ENCODE data around the gene AMIGO2.
"Not testable (repeated sequence)": the region's sequence is repeated elsewhere in the genome, so short reads cannot be mapped to it uniquely, and the experiment has no call there.

The AMIGO2 gene, protein sequence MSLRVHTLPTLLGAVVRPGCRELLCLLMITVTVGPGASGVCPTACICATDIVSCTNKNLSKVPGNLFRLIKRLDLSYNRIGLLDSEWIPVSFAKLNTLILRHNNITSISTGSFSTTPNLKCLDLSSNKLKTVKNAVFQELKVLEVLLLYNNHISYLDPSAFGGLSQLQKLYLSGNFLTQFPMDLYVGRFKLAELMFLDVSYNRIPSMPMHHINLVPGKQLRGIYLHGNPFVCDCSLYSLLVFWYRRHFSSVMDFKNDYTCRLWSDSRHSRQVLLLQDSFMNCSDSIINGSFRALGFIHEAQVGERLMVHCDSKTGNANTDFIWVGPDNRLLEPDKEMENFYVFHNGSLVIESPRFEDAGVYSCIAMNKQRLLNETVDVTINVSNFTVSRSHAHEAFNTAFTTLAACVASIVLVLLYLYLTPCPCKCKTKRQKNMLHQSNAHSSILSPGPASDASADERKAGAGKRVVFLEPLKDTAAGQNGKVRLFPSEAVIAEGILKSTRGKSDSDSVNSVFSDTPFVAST

DNA sequence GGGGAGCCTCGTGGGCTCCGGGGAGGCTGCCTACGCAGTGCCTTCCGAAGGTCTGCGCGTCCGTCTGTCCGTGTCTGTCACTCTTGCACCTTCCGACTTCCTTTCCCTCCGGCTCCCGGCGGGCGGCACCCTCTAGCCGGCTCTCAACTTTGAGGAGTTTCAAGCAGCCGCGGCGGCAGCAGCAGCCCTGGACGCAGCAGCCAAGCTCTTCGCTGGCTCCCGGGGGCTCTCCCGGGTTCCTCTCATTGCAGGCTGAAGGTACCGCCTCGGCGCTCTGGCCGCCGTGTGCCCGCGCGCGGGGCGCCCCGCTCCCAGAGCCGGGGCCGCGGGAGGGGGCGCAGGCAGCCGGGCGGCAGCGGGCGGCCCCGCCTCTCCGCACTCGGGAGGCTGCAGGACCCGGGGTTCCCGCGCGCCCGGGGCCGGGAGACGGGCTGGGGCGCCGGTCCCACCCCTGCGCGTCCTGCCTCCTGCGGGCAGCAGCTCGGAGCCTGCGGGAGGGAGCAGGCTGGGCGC is at the start of gene AMIGO2, which contains the start of gene PCED1B:
Gene AMIGO2, minus strand, starts transcription at position 492 of the 513 bp plus-strand sequence. CDS start 957 bp downstream, outside the sequence.
Gene PCED1B, plus strand, starts transcription at position 154 of the 513 bp plus-strand sequence. CDS start 155,443 bp downstream, outside the sequence.
- DNase-seq: peak; percentile 84

DNA sequence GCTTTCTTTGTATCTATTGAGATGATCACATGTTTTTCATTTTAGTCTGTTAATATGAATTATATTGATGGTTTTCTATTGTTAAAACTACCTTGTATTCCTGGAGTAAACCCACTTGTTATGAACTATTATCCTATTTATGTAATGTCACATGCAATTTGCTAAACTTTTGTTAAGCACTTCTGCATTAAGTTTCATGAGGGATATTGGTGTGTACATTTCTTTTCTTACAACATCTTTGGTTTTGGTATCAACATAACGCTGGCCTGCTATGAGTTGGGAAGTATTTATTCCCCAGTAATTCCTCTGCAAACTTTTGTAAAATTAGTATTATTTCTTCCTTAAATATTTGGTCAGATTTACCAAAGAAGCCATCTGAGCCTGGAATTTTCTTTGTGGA is 46.5 kb upstream of the AMIGO2 start:
- DNase-seq: no peak

DNA sequence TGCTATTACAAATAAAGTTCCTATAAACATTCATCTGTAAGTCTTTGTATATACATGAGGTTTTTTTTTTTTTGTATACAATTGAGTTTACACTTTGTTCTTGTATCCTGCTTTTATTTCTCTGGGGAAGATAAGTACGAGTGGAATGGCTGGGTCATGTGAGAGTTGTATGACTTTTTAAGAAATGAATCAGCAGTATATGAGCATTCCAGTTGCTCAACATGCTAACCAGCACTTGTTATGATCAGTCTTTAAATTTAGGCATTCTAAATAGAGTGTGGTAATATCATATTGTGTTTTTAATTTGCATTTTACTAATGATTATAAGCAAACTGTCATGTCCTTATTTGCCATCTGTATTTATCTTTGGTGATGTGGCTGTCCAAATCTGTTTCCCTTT is 44.7 kb upstream of the AMIGO2 start:
- DNase-seq: no peak

DNA sequence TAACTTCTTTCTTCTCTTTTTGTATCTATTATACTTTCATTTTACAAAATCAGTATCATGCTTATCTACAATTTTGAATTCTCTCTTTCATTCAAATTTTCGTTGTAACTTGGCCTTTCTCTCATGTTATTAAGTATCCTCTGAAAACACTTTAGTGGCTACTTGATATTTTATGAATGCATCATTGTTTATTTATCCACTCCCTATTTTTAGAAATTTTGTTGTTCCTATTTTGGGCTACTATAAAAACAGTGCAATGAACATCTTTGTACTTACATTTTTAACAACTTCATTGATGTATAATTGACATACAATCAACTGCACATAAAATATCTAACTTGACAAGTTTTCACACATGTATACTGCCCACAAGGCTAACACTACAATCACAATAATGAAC is 44.0 kb upstream of the AMIGO2 start:
- DNase-seq: no peak

DNA sequence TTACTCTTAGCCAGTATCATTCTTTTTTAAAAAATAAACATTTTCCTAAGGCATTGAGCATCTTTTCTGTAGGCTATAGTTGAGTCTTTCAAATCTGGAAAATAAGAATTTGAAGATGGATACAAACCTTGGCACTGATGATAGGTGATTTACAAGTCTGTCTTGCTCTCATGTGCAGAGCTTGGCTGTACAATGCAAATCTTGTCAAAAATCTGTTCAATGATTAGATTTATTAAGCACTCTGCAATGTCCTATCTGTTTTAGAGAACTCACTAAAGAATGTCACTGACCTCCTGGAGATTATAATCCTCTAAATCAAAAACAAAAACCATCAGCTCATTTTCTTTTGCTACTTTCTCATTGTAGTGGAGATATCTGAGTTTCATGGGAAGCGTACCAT is 42.8 kb upstream of the AMIGO2 start:
- DNase-seq: no peak

DNA sequence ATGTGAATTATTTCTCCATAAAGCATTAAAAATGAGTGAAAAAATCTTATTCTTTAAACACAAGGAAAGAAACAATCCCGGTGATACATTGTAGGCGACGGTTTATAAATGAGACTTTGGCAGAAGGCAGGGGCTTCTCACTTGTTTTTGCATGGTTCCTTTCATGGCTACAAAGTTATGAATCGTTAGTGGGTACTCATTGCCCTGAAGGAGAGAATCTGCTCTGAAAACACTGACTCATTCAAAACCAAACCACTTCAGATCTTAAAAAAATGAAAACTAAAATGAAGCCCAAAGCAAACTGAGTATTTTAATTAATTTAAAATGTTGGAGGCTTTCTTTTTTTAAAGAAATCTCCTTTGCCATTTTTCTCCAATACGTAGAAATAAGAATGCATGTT is 41.4 kb upstream of the AMIGO2 start:
- no peak for DNase-seq

DNA sequence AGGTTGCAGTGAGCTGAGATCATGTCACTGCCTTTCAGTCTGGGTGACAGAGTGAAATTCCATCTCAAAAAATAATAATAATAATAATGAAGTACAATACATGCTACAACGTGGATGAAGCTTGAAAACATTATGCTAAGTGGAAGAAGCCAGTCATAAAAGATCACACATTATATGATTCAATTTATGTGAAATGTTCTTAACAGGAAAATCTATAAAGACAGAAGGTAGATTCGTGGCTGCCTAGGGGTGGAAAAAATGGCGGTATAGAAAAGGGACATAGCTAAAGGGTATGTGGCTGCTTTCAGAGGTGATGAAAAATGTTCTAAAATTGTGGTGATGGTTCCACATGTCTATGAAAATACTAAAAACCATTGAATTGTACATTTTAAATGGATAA is 41.0 kb upstream of the AMIGO2 start:
- no peak for DNase-seq

DNA sequence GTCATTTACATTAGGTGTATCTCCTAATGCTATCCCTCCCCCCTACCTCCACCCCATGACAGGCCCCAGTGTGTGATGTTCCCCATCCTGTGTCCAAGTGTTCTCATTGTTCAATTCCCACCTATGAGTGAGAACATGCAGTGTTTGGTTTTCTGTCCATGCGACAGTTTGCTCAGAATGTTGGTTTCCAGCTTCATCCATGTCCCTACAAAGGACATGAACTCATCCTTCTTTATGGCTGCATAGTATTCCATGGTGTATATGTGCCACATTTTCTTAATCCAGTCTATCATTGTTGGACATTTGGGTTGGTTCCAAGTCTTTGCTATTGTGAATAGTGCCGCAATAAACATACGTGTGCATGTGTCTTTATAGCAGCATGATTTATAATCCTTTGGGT is 37.5 kb upstream of the AMIGO2 start:
- DNase-seq: not testable (repeated sequence)

DNA sequence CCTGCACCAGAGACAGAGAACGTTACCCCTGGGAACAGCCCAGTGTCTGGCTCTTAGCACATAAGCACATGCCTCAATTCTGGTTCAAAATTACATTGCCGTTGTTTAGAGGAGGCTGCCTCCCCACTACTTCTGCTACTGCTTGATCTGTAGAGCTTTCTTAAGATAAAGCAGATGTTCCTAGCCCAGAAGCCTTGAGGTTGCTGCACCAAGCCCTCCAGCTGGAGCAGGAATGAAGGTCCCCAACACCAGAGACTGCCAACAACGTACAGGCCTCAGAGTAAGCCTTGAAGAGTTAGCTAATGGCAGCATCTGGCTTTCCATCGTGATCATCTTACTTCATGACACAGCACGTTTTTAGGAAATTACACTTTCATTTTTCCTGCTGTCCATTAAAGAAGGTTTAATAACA is 34.7 kb upstream of the AMIGO2 start:
- no peak for DNase-seq

DNA sequence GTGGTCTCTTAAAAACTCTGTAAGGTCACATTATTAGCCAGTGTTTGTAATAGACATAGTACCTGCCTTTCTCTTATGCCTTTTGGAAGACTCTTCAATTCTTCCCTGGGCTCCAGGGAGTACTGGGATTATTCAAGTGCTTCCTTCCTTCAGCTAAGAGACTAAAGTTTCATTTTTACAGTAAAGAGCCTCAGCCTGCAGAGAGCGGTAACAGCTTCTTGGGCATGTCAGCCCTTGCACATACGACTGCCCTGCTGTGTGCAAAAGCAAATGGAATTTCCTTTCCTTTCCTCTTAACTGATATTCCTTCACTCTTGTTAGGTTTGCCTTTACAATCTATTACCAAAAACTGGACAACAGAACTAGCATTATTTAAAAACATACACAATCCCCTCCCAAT is 32.9 kb upstream of the AMIGO2 start:
- DNase-seq: no peak

DNA sequence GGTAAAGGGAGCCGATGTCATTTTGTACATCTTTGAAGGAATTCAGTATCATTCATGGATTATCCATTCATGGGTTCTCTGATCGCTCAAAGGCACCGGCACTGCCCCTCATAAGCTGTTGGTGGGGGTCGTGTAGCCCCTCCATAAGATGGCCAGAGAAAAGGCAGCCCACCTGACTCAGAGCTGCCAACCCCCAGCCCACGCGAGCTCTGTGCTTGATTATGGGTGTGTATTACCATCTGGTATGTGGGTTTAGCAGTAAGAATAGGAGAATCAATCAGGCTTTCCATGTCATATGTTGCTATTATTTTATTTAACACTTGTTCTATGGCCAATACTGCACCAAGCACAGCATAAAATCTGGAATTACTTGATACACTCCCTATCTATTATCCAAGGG is 32.1 kb upstream of the AMIGO2 start:
- DNase-seq: no peak

DNA sequence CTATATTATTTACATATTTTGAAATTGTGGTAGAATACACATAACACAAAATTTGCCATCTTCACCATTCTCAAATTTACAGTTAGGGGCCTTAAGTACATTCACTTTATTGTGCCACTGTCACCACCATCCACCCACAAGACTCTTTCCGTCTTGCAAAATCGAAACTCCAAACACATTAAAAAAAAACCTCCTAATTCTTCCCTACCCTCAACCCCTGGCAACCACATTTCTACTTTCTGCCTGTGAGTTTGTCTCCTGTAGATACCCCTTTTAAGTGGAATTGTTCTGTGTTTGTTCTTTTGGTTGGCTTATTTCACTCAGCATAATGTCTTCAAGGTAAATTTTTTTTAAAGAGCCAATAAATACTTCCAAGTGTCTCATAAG is 31.6 kb upstream of the AMIGO2 start:
- DNase-seq: no peak

DNA sequence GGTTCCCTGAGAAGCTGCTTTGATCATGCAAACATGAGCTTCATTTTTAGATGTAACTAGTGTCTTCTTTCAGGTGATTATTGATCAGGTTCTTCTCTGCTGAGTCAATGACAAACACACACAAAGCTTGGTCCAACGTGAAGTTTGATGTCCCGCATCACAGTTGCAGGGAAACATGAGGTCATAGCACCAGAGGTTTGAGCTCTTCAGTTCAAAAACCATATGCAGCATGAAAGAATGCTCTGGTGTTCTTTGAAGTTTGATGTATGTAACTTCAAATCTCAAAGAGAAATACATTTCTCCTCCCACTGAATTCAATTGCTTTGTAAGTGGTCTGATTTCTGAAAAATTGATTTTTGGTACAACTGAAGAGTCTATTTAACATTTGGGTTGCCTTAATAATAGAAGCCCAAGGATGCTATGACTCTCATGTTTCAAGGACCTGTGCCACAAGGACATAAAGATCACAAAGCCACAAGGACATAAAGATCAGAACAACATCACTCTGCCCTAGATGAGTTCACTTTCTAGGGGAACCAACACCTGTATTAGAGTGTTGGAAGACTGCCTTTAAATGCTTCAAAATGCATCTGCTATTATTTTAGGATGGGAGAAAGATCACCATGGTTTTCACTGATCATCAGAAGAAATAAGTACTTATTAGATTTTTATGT is 31.1 kb upstream of the AMIGO2 start:
- no peak for DNase-seq

DNA sequence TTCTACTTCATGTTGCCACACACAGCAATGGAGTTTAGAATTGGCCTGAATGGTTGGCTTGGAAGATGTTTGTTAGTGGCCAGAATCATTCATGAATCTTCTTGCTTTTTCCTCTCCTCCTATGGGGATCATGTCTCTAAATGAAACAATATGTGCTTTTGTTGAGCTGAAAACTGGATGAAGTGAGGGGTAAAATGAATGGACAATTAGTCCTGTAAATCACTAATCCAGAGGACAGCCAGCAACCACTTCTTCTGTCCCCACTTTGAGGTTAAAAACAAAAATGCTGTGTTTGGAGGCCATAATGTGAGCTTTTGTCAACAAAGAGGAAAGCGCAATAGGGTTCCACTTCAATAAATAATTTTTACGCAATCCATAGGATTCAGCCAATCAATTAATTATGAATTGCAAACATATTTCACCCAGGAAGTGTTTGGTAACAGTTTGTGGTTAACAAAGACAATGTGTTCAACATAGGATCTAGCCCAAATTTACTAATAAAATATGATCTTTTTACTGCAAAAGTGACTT is 30.3 kb upstream of the AMIGO2 start:
- no peak for DNase-seq

DNA sequence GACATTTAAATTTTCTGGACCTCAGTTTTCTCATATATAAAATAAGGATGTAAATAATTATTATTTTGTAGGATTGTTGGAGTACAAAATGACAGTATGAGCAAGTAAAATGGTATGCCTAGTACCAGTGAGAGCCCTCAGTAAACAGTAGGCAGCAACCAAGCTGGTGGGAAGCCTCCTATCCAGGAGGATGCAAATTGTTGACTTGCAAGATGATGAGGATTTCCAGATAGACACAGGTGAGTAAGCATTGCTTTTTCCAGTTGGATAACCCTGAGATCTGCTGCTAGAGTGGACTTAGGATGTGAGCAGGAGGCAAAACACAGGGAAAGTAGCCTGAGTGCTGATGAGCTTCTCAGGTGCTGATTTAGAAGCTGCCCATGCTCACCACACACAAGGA is 28.2 kb upstream of the AMIGO2 start:
- no peak for DNase-seq

DNA sequence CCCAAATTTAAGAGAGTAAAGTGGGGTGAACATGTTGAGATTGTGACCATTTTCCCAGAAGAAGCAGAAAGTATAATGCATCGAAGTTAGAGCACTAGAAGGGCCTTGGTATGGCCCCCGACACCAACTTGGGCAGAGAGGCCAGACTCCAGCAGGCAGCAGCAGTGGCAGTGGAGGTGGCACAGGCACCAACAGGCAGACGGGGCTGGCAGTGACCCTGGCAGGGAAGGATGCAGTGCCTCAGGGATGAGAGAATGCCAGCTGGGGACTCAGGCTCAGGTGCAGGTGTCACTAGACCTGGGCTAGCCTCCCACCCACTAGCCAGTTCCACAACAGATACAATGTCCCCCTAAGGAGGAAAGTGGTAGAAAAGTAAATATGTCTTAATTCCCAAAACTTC is 27.7 kb upstream of the AMIGO2 start:
- no peak for DNase-seq

DNA sequence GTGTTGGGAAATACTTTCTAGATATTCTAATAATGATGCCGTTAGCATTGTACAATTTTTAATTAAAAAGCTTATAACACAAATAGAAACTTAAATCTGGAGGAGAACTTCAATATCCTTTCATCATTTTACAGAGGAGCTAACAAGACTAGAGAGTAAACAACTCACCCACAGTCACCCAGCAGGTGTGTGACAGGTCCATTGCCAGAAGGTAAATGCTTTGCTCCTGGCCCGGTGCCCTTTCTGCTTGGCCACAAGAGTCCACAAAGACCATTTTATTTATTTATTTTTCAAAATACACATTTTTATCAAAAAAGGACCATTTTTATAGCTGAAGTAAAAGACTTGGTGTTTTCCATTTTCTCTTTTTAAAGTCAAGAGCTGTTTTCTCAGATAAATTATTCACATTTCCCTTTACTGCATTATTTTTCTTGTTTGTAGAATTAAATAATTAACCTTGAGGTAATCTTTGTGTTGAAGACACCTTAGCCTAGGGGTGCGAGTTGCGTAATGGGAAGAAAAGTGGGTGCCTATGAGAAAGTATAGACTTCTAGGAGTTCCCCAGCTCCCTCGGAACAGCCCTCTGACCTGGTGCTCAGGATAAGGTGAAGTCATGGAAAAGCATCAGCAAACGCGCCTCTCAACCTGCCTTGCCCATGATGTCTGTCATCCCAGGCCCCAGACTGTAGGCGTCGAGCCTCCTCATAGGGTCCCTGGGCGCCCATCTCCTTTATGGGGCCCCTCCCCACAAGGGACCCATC is 26.3 kb upstream of the AMIGO2 start:
- DNase-seq: no peak

DNA sequence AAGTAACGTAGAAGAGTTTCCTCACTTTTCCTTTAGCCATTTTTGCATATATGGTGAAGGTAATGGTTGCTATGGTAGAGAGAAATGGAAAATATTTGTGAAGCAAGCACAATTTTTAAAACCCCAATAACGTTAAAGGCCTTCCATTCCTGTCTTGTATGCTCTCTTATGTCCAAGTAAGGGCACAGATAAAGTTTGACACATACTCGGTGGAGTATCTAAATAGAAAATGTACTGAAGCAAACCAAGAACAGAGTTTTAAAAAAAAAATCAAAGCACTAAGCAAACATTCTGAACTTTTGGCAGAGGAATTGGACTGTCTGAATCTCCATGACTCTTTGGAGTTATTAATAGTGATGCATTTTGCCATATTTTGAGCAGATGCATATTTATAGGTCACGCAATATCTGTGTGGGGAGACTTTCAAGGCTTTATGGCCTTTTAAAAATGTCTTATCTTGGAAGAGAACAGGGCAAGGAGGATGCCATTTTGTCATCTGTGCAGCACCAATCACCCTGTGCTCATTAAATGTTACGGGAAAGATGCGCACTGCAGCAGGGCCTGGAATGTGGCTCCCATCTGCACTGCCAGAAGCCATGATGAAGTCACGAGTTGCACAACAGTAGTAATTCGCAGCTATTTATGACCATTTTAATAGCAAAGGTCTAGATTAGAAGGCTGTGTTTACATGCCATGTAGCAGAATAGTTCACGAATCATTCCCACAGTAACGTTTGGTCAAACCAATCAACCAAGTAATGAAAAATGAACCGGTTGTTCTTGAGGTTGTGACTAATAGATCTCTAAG is 23.3 kb upstream of the AMIGO2 start:
- no peak for DNase-seq

DNA sequence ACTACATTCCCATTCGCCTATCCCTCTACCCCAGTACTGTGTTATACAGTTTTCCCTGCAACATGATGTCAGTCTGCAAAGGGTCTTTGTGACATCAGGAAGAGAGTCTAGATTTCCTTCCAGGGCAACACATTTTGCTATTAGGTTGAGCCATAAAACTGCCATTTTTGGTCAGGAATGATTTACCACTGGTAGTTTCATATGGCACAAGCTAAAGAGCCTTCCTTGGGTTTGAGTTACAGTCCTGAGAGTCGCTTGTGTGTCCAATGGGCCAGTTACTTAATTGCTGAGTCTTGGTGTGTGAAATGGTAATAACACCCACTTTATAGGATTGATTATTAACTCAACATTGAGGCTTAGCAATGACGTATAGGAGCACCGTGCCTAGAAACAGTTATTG is 22.6 kb upstream of the AMIGO2 start:
- DNase-seq: no peak

DNA sequence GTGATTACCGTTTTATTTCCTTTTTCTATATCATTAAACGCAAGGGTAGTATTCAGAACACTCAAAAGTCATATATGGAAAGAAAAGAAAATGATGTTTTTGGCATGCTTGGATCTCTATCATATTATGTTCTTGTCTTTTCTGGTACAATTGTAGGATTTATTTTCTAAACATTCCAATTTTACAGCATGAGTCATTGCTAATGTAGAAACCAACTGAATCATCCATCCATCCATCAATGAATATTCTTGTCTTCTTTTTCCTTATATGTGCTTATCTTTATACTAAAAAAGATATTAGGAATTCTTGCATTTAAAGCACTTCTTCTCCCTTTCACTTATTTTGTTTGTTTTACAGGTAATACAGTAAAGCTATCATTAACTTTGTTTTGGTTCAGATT is 20.4 kb upstream of the AMIGO2 start:
- DNase-seq: no peak

DNA sequence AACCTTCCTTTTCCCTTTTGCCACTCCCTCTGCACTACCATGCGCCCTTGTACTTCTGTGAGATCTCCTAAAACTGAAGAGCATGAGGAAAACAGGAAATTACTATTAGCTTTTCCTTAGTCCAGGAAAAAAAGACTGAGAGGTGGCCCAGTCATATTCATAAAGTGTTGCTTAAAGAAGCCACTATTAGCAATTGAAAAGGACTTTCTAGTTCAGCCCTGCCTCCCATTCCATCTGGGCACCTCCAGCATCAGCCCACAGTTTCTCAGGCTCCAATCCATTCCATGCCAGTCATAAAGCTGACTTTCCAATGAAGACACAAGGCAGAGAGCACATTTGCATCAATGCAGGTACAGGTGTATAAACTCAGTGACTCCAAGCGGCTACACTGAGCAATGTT is 19.9 kb upstream of the AMIGO2 start:
- DNase-seq: no peak

DNA sequence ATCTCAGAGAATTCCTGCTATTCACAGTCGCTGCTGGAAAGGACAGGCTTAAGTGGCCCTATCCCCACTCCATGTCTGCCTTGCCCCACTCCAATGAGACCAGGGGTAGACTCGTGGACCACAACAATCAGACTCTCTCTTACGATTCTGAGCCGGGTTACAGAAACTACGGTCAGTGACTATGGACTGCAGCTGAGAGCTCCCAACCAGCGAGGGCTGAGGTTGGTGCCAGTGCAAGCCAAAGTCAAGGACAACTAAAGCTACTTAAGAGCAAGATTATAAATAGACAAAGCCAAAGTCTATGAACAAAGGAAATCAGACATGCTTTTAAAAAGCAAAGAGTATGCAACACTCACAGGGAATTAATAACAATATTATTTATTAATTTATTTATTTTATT is 18.3 kb upstream of the AMIGO2 start:
- no peak for DNase-seq

Data from activated CD8-positive, alpha-beta memory T cell treated with anti-CD3 and anti-CD28 coated beads, Interleukin-2, amount 50 U/mL, for 48 hours (primary cell).